ENCODE results near the gene GPATCH2L. TPM values are rescaled to one million over a fixed set of nuclear protein-coding genes. Genes with fewer than 3 reads are reported as not detected.

The GPATCH2L gene
- total RNA-seq, 4 donors from 2014 or later, result 27.1 to 70.4 (median 56.1) TPM

DNA sequence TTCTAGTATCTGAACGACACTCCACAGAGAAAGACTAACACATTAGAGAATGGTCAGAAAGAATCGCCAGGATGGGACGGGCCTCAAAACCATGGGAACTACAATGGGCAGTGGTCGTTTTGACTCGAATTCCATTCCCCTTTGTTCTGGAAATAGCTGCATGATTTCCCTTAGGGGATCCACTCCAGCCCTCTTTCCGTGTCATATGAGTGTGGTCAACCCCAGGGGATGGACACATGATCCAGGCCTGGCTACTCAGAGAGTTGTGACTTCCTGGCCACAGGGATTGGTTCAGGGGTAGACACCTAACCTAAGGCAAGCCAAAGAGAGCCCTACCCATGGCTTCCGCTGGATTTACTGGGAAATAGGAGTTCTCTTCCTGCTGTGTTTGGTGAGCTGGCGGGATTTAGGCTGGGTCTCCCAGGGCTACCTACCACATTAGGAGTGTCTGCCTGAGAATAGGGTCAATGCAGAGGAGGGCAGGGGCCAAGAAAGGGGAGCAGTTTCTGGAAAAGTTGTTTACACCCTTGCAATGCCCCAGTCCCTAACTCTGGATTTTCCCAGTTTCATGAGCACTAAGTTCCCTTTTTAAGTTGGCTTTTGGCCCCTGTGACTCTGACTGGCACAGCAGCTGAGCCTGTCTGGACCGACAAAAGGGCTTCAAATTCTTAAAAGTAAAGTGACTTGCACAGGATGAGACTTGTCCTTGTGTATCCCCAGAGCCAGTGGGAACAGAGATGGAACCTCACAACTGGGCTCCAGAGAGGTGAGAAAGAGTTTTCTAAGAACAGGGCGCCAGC lies 28.1 kb upstream of the GPATCH2L start:
- Histone ChIP-seq H3K9me3 (peaks cover 0 to 3% (median 0%) of the 10 kb centered on the region in 4 donors), H3K27ac (no peak overlapping the region), H3K4me3 (no peak overlapping the region), H3K27me3 (no peaks in the 10 kb centered on the region), H3K4me1 (no peaks in the 10 kb centered on the region), H3K36me3 (no peaks in the 10 kb centered on the region)
- TF ChIP-seq POLR2A (IDR thresholded peaks at IDR 0.05) (no peak), CTCF (IDR thresholded peaks at IDR 0.05) (no peak)
- peak in 1 of 3 donors; percentile 8 for DNase-seq

DNA sequence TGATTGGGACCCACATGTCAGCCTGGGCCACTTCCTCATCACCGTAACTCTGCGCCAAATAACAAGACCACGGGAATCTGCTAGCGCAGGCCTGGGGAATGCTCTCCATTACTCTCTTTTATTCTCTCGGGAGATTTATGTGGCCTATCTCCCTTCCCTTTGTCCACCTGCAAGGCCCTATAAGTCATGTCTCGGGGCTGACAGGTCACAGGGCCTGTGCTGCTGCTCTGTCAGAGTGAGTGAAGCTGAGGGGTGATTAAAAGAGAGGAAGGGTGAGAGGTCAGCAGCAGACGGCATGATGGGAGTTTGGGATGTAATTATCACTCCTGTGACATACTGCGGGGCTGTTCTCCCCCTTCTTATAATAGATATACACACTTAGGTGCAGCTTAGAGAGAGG lies 26.2 kb upstream of the GPATCH2L start:
- DNase-seq, result no peak
- Histone ChIP-seq H3K36me3 (no peaks in the 10 kb centered on the region), H3K4me1 (no peaks in the 10 kb centered on the region), H3K4me3 (no peak overlapping the region), H3K27ac (no peak overlapping the region), H3K27me3 (no peaks in the 10 kb centered on the region), H3K9me3 (peaks cover 0 to 3% (median 0%) of the 10 kb centered on the region in 4 donors)
- no peak for TF ChIP-seq POLR2A (IDR thresholded peaks at IDR 0.05)
- TF ChIP-seq CTCF (IDR thresholded peaks at IDR 0.05), result no peak

DNA sequence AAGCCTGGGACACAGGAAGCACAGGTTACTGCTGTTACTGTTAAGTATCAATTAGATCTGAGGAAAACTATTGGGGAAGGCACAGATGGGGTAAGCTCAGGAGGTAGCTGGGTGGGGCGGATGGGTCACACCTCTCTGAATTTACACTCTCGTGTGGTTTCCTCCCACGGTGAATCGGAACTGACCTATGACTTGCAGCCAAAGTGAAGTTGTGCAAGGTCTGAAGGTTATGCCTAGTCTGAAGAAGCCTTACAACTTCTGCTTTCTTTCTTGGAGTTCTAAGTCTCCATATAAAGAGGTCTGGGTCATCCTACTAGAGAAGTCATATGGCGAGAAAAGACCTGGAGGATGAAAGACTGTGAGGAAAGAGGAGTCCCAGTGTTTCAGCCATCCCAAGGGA lies 25.6 kb upstream of the GPATCH2L start:
- Histone ChIP-seq H3K27me3 (no peaks in the 10 kb centered on the region), H3K4me3 (no peak overlapping the region), H3K4me1 (no peaks in the 10 kb centered on the region), H3K9me3 (peaks cover 0 to 3% (median 0%) of the 10 kb centered on the region in 4 donors), H3K27ac (no peak overlapping the region), H3K36me3 (no peaks in the 10 kb centered on the region)
- no peak for DNase-seq
- TF ChIP-seq CTCF (IDR thresholded peaks at IDR 0.05) (no peak), POLR2A (IDR thresholded peaks at IDR 0.05) (no peak)

DNA sequence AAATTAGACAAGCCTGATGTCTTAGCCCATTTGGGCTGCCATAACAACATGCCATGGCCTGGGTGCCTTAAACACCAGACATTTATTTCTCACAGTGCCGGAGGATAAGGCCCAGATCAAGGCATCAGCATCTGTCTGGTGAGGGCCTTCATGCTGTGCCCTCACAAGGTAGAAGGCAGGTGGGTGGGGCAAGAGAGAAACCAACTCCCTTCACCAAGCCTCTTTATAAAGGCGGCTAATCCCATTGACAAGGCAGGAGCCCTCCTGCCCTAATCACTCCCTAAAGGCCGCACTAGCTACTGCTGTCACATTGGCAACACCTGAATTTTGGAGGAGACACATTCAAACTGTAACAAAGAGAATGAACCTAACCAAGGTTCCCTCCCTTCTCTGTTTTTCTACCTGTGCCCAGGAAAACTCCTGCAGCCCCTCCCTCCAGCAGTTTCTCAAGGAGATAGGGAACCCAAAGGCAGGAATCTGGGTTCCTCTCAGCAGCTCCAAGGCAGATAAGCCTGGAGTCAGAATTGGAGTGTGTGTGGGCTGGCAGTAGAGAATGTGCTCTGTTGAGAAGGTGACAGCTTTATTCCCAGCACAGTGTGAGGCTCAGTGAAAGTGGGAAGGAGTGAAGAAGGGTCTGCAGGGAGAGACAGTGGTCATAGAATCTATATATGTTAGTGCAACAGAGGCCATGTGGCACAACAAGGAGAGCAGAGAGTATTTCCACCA lies 21.7 kb upstream of the GPATCH2L start:
- DNase-seq, result no peak
- Histone ChIP-seq H3K4me1 (no peaks in the 10 kb centered on the region), H3K27ac (no peak overlapping the region), H3K36me3 (no peaks in the 10 kb centered on the region), H3K9me3 (peaks cover 0 to 3% (median 0%) of the 10 kb centered on the region in 4 donors), H3K27me3 (no peaks in the 10 kb centered on the region), H3K4me3 (no peak overlapping the region)
- TF ChIP-seq POLR2A (IDR thresholded peaks at IDR 0.05), result no peak
- no peak for TF ChIP-seq CTCF (IDR thresholded peaks at IDR 0.05)

GRCh38 chr14:76131071-76131965 lies 20.4 kb upstream of the GPATCH2L start:
- no peaks in the 10 kb centered on the region for H3K36me3 ChIP-seq

More at GRCh38 chr14:76131071-76131965, 20.4 kb upstream of the GPATCH2L start:
- TF ChIP-seq CTCF (IDR thresholded peaks at IDR 0.05) (no peak), POLR2A (IDR thresholded peaks at IDR 0.05) (no peak)
- no peak overlapping the region for H3K27ac ChIP-seq
- DNase-seq, result no peak
- peaks cover 0 to 3% (median 0%) of the 10 kb centered on the region in 4 donors for H3K9me3 ChIP-seq
- no peak overlapping the region for H3K4me3 ChIP-seq
- no peaks in the 10 kb centered on the region for H3K27me3 ChIP-seq
- no peaks in the 10 kb centered on the region for H3K4me1 ChIP-seq

Measured in Peyer's patch (tissue), 4 donors.